ENCODE results near the gene CDCA5.

CDCA5 gene

GRCh38 chr11:65109231-65110198, 25.7 kb upstream of the CDCA5 start:
- H3K4me3 ChIP-seq (ENCODE audit: low read length), result no peak overlapping the region
- no peak for DNase-seq (ENCODE audit: low read depth, low spot score)

- DNase-seq (ENCODE audit: low read depth, low spot score), result no peak
- no peak overlapping the region for H3K4me3 ChIP-seq (ENCODE audit: low read length)
Measured at GRCh38 chr11:65108469-65109123, 24.8 kb upstream of the CDCA5 start.

GRCh38 chr11:65107751-65108468, 24.1 kb upstream of the CDCA5 start:
- no peak overlapping the region for H3K4me3 ChIP-seq (ENCODE audit: low read length)
- DNase-seq (ENCODE audit: low read depth, low spot score), result no peak

DNA sequence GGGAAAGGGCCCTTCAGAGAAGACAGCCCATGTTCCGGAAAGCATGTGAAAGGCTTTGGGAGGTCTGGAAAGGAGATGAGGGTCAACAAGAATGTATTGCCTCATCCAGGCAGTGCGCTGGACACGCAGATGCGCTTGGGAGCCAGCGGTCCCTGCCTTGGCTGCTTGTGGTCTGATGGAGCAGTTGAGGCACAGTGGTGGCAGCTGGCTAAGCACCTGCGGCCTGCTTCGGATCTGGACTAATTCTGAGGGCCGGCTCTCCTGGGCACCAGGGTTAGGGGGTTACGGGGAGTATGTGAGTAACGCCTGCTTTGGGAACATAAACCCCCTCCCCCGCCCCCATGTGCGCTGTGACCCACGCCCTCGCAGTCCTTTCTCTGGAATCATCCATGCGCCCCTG, 23.2 kb upstream of the CDCA5 start:
- no peak overlapping the region for H3K4me3 ChIP-seq (ENCODE audit: low read length)
- DNase-seq (ENCODE audit: low read depth, low spot score), result no peak

GRCh38 chr11:65104628-65105027, 20.8 kb upstream of the CDCA5 start:
- no peak overlapping the region for H3K4me3 ChIP-seq (ENCODE audit: low read length)
- no peak for DNase-seq (ENCODE audit: low read depth, low spot score)

DNA sequence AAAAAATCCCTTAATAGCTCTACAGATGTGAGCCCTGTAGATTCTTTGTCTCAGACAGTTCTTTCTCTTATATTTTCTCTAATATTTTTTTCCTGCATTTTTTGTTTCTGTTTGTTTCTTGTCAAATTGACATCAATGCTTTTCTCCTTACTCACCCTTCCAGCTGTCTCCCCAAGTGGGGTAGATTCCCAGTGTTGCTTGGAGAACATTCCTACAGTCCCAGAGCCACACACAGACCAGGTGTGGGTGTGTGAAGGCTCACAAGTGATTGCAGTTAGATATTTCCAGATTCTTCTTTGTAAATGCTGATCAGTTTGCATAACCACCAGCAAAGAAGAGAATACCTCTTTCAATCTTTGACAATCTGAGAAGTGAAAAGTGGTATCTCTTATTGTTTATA, 19.6 kb upstream of the CDCA5 start:
- no peak for DNase-seq (ENCODE audit: low read depth, low spot score)
- no peak overlapping the region for H3K4me3 ChIP-seq (ENCODE audit: low read length)

- no peak for DNase-seq (ENCODE audit: low read depth, low spot score)
- no peak overlapping the region for H3K4me3 ChIP-seq (ENCODE audit: low read length)
Measured at GRCh38 chr11:65102142-65103095, 18.6 kb upstream of the CDCA5 start.

DNA sequence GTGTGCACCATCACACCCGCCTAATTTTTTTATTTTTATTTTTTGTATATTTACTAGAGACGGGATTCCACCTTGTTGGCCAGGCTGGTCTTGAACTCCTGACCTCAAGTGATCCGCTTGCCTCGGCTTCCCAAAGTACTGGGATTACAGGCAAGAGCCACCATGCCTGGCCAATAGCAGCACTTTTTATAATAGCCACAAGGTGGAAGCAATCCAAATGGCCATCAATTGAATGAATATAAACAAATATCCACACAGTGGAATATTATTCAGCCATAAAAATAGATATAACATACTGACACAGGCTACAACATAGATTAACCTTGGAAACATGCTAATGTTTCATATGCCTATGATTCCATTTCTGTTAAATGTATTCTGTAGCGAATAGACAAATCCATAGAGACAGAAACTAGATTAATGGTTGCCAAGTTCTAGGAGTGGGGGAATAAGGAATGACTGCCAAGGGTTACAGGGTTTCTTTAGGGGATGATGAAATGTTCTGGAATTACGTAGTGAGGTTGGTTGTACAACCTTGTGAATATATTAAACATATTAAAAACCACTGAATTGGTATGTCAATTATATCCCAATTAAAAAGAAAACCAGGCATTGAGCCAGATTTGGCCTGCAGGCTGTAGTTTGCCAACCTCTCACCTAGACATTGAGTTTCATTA, 17.0 kb upstream of the CDCA5 start:
- no peak for DNase-seq (ENCODE audit: low read depth, low spot score)
- H3K4me3 ChIP-seq (ENCODE audit: low read length), result no peak overlapping the region

DNA sequence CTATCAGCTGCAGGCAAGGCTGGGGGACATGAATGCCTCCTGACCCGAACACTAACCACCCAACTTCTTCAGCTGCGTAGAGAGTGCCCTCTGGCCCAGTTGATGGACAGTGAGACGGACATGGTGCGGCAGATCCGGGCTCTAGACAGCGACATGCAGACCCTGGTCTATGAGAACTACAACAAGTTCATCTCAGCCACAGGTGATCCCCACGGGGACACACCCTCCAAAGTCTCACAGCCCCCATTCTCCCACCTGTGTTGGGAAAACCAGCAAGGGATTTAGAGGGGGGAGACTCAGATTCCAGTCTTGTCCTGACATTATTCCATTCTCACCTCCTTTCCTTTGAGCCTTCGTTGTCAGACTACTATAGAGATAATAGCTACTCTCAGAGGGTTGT, 13.1 kb upstream of the CDCA5 start:
- no peak for DNase-seq (ENCODE audit: low read depth, low spot score)
- H3K4me3 ChIP-seq (ENCODE audit: low read length), result peak overlapping the region; percentile 92

- DNase-seq (ENCODE audit: low read depth, low spot score), result peak; percentile 93
- H3K4me3 ChIP-seq (ENCODE audit: low read length), result peak within 1 kb of the TSS; percentile 92
Measured at GRCh38 chr11:65095974-65096806, 12.3 kb upstream of the CDCA5 start, which contains the start of gene VPS51. Gene VPS51 (plus strand): TSS chr11:65096214. CDS start chr11:65096251, 37 bp downstream.

DNA sequence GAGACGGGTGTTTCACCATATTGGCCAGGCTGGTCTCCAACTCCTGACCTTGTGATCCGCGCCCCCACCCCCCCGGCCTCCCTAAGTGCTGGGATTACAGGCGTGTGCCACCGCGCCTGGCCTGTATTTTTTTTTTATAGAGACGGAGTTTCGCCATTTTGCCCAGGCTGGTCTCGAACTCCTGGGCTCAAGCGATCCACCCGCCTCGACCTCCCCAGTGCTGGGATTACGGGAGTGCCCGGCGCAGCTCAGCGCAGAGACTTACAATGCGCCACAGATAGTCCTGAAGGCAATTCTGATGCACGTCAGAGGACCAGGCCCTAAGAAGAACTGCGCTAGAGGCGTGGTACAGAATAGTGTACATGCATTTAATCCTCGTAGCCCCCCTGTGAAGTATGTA, 11.6 kb upstream of the CDCA5 start:
- DNase-seq (ENCODE audit: low read depth, low spot score), result no peak
- H3K4me3 ChIP-seq (ENCODE audit: low read length), result peak overlapping the region; percentile 92

- no peak for DNase-seq (ENCODE audit: low read depth, low spot score)
- no peak overlapping the region for H3K4me3 ChIP-seq (ENCODE audit: low read length)
Measured at GRCh38 chr11:65090628-65091027, 6.8 kb upstream of the CDCA5 start.

DNA sequence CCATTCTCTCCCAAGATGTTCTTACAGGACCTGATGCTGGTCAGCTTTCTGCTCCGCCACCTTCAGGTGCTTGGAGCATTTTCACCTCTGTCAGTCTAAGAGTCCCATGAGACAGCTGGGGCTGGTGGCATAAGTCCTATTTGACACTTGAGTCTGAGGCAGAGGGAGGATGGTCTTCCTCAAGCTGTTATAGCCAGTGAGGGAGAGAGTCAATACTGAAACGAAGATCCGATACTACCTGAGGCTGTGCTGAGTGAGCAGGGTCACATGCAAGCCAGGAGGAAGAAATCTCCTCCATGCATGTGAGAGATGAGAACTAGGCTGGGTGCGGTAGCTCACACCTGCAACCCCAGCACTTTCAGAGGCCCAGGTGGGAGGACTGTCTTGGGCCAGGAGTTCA, 5.8 kb upstream of the CDCA5 start:
- no peak overlapping the region for H3K4me3 ChIP-seq (ENCODE audit: low read length)
- DNase-seq (ENCODE audit: low read depth, low spot score), result no peak

DNA sequence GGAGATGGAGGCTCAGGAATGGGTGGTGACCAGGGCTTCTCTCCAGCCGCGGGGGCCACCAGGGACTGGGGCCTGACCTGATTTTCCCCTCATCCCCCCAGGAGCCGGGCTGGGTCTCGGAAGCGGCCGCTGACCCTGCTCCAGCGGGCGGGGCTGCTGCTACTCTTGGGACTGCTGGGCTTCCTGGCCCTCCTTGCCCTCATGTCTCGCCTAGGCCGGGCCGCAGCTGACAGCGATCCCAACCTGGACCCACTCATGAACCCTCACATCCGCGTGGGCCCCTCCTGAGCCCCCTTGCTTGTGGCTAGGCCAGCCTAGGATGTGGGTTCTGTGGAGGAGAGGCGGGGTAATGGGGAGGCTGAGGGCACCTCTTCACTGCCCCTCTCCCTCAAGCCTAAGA, 4.0 kb upstream of the CDCA5 start:
- DNase-seq (ENCODE audit: low read depth, low spot score), result no peak
- H3K4me3 ChIP-seq (ENCODE audit: low read length), result no peak overlapping the region

GRCh38 chr11:65087216-65087615, 3.4 kb upstream of the CDCA5 start:
- no peak for DNase-seq (ENCODE audit: low read depth, low spot score)

DNA sequence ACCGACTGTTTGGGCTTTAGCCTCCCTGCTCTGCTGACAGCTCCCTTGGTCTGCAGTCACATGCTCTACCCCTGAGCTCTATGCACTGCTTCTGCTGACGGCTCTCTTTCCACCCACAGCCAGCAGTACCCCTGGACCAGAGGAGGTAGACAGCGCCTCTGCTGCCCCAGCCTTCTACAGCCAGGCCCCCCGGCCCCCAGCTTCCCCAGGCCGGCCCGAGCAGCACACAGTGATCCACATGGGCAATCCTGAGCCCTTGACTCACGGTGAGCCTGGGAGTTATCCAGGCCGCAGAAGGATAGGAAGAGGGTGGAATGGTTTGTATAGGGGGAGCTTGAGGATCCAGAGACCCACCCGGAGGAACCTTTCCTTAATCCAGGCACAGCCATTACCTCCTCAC, 3.0 kb upstream of the CDCA5 start:
- no peak for DNase-seq (ENCODE audit: low read depth, low spot score)
- H3K4me3 ChIP-seq (ENCODE audit: low read length), result no peak overlapping the region

More at GRCh38 chr11:65087216-65087615, 3.4 kb upstream of the CDCA5 start:
- no peak overlapping the region for H3K4me3 ChIP-seq (ENCODE audit: low read length)

- no peak for DNase-seq (ENCODE audit: low read depth, low spot score)
- no peak overlapping the region for H3K4me3 ChIP-seq (ENCODE audit: low read length)
Measured at GRCh38 chr11:65085446-65085845, 1.6 kb upstream of the CDCA5 start.

All from Jurkat, Clone E6-1 (cell line).